ENCODE results near the gene SRP68.
"Not testable (repeated sequence)": the region's sequence is repeated elsewhere in the genome, so short reads cannot be mapped to it uniquely, and the experiment has no call there.

The SRP68 gene

DNA sequence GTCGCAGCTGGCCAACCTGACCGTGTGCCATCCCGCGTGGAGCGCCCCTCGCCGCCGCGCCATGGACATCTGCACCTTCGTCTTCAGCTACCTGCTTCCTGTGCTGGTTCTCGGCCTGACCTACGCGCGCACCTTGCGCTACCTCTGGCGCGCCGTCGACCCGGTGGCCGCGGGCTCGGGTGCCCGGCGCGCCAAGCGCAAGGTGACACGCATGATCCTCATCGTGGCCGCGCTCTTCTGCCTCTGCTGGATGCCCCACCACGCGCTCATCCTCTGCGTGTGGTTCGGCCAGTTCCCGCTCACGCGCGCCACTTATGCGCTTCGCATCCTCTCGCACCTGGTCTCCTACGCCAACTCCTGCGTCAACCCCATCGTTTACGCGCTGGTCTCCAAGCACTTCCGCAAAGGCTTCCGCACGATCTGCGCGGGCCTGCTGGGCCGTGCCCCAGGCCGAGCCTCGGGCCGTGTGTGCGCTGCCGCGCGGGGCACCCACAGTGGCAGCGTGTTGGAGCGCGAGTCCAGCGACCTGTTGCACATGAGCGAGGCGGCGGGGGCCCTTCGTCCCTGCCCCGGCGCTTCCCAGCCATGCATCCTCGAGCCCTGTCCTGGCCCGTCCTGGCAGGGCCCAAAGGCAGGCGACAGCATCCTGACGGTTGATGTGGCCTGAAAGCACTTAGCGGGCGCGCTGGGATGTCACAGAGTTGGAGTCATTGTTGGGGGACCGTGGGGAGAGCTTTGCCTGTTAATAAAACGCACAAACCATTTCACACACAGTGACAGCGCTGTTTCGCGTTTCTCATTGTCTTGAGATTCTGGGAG is 4.7 kb upstream of the SRP68 start:
- no peak overlapping the region for H3K9ac ChIP-seq (ENCODE audit: low read depth in 1 of 2, low read length in 2 of 2)
- no peaks in the 10 kb centered on the region for H3K9me3 ChIP-seq (ENCODE audit: control insufficient read depth in 2 of 2, low read length in 2 of 2)
- peaks cover 14 to 15% of the 10 kb centered on the region in 2 donors for H3K4me1 ChIP-seq (ENCODE audit: control insufficient read depth in 2 of 2, insufficient read depth in 2 of 2, low read length in 2 of 2)
- H3K36me3 ChIP-seq (ENCODE audit: control insufficient read depth in 2 of 2, insufficient read depth in 2 of 2, low read length in 2 of 2): no peaks in the 10 kb centered on the region
- H3K27ac ChIP-seq (ENCODE audit: low read depth in 2 of 2, low read length in 2 of 2): no peak overlapping the region
- H3K4me3 ChIP-seq (ENCODE audit: low read length in 2 of 2): no peak overlapping the region
- H3K27me3 ChIP-seq (ENCODE audit: control insufficient read depth in 2 of 2, insufficient read depth in 2 of 2, low read length in 2 of 2): peaks cover 57% of the 10 kb centered on the region in 2 donors

DNA sequence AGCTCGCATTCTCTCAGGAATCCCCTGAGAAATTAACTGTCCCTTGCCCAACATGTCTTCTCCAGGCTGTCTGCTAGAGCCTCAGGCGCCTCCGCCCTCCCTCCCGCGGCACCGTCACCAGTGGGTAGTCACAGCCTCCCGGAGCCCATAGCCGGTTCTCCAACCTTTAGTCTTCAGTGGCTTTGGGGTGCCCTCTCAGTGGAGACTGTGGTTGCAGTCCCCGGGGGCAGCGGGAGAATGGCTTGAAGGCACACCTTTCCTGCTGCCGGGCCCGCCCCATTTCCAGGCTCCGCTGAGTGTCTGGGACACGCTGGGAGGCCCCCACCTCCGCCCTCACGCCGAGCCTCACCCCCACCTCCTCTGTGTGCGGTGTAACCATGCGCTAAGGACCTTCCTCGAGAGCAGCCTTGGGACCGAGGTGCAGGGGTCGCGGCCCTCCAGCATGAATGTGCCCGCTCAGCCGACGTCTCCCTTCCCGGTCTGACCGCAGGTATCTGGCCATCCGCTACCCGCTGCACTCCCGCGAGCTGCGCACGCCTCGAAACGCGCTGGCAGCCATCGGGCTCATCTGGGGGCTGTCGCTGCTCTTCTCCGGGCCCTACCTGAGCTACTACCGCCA is 3.9 kb upstream of the SRP68 start:
- Histone ChIP-seq H3K36me3 (ENCODE audit: control insufficient read depth in 2 of 2, insufficient read depth in 2 of 2, low read length in 2 of 2) (no peaks in the 10 kb centered on the region), H3K27me3 (ENCODE audit: control insufficient read depth in 2 of 2, insufficient read depth in 2 of 2, low read length in 2 of 2) (peaks cover 57% of the 10 kb centered on the region in 2 donors), H3K9me3 (ENCODE audit: control insufficient read depth in 2 of 2, low read length in 2 of 2) (no peaks in the 10 kb centered on the region), H3K27ac (ENCODE audit: low read depth in 2 of 2, low read length in 2 of 2) (no peak overlapping the region), H3K4me1 (ENCODE audit: control insufficient read depth in 2 of 2, insufficient read depth in 2 of 2, low read length in 2 of 2) (peaks cover 18 to 20% of the 10 kb centered on the region in 2 donors), H3K4me3 (ENCODE audit: low read length in 2 of 2) (no peak overlapping the region), H3K9ac (ENCODE audit: low read depth in 1 of 2, low read length in 2 of 2) (no peak overlapping the region)

DNA sequence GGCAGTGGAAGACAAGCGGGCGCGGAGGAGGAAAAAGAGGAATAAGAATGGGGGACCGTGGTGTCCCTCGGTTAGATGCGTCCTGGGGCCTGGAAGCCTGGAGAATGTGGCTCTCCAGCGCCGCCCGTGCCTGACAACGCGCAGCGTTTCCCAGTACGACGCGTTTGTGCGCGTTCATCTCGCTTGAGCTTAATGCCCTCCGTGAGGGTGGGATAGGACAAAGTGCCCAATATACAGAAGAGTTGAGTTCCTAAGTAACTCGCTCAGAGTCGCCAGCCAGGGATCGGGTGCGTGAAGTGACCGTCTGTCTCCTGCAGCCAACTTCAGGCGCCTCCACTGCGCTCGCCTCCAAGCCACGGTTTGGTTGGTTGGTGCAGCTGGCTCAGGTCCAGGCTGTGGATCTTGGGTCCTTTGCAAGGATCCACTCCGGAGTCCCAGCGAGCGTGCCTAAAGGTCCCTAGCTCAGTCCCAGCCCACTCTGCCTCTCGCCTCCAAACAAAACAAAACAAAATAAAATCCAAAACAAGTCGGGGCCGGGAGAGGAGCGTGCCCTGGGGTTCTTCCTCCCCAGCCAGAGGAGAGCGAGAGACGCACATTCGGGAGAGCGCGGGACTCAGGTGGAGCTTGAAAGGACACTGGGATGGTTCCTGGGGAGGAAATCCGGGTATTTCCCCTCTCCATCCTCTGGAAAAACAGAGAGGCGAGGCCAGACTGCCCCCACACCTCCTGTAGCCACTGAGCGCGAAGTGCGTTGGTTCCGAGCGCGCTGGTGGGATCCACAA is 3.2 kb upstream of the SRP68 start:
- Histone ChIP-seq H3K9ac (ENCODE audit: low read depth in 1 of 2, low read length in 2 of 2) (no peak overlapping the region), H3K4me3 (ENCODE audit: low read length in 2 of 2) (no peak overlapping the region), H3K36me3 (ENCODE audit: control insufficient read depth in 2 of 2, insufficient read depth in 2 of 2, low read length in 2 of 2) (no peaks in the 10 kb centered on the region), H3K4me1 (ENCODE audit: control insufficient read depth in 2 of 2, insufficient read depth in 2 of 2, low read length in 2 of 2) (peaks cover 20 to 25% of the 10 kb centered on the region in 2 donors), H3K27ac (ENCODE audit: low read depth in 2 of 2, low read length in 2 of 2) (no peak overlapping the region), H3K9me3 (ENCODE audit: control insufficient read depth in 2 of 2, low read length in 2 of 2) (no peaks in the 10 kb centered on the region), H3K27me3 (ENCODE audit: control insufficient read depth in 2 of 2, insufficient read depth in 2 of 2, low read length in 2 of 2) (peaks cover 57% of the 10 kb centered on the region in 2 donors)

DNA sequence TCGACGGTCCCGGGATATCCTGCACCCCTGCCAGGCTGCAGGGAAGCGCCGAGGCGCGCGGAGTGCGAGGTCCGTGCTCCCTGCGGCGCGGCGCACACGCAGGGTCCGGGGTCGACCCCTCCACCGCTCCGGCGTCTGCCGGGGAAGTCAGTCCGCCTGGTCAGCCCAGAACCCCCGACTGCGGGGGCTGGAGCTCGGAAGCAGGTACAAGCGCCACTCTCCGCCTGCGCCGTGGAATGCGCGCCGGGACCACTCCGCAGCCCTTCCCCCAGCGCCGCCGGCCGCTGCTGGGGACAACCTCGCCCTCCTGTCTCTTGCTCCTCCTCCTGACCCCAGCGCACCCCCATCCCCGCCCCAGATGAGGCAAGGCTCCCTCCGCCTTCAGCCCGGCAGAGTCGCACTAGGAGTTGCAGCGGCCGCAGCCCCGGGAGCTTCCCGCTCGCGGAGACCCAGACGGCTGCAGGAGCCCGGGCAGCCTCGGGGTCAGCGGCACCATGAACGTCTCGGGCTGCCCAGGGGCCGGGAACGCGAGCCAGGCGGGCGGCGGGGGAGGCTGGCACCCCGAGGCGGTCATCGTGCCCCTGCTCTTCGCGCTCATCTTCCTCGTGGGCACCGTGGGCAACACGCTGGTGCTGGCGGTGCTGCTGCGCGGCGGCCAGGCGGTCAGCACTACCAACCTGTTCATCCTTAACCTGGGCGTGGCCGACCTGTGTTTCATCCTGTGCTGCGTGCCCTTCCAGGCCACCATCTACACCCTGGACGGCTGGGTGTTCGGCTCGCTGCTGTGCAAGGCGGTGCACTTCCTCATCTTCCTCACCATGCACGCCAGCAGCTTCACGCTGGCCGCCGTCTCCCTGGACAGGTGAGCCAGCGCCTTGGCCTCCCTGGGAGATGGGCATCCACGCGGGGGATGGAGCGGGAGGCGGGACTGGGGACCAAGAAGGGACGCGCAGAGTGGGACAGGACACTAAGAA is 2.4 kb upstream of the SRP68 start, which contains the start of gene GALR2:
Gene GALR2 (plus strand): TSS at position 392 of the 974 bp plus-strand sequence. CDS start 103 bp downstream, at position 495.
- Histone ChIP-seq H3K9ac (ENCODE audit: low read depth in 1 of 2, low read length in 2 of 2) (no peak within 1 kb of the TSS), H3K4me1 (ENCODE audit: control insufficient read depth in 2 of 2, insufficient read depth in 2 of 2, low read length in 2 of 2) (peaks cover 20 to 26% of the 10 kb centered on the region in 2 donors), H3K4me3 (ENCODE audit: low read length in 2 of 2) (peak within 1 kb of the TSS in 1 of 2 donors; percentile 13), H3K36me3 (ENCODE audit: control insufficient read depth in 2 of 2, insufficient read depth in 2 of 2, low read length in 2 of 2) (no peaks in the 10 kb centered on the region), H3K9me3 (ENCODE audit: control insufficient read depth in 2 of 2, low read length in 2 of 2) (no peaks in the 10 kb centered on the region), H3K27ac (ENCODE audit: low read depth in 2 of 2, low read length in 2 of 2) (no peak within 1 kb of the TSS), H3K27me3 (ENCODE audit: control insufficient read depth in 2 of 2, insufficient read depth in 2 of 2, low read length in 2 of 2) (peaks cover 52 to 56% of the 10 kb centered on the region in 2 donors)

DNA sequence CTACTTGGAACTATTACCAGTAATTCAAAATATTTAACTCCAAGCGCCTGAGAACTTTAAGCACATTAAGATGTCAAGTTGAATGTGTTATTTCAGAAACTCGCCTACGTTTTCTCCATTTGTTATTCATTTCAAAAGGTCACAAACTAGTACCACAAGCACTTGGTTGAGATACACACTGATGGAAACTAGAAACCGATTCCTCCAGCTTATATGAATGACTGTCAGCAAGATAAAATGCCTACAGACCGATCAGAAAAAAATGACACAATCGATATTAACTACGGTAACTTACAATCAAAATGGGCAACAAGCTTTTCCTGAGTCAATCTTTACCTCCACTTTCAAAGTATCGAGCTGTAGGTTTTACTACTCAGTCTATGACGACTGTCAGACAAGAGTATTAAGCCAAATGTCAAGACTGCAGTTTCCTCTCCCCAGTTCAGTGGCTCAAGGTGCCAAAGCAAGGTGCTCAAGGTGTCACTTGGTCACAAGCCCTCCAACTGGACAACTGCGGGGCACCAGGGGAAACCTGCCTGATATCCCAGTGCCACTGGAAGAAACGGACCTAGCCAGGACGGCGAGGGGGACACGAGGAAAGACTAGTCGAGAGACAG is 678 bp downstream of the SRP68 start:
- peaks cover 20 to 24% of the 10 kb centered on the region in 2 donors for H3K4me1 ChIP-seq (ENCODE audit: control insufficient read depth in 2 of 2, insufficient read depth in 2 of 2, low read length in 2 of 2)
- peaks cover 9 to 16% of the 10 kb centered on the region in 2 donors for H3K36me3 ChIP-seq (ENCODE audit: control insufficient read depth in 2 of 2, insufficient read depth in 2 of 2, low read length in 2 of 2)
- peak overlapping the region; percentile 80 to 92 for H3K9ac ChIP-seq (ENCODE audit: low read depth in 1 of 2, low read length in 2 of 2)
- peak overlapping the region; percentile 50 to 72 for H3K27ac ChIP-seq (ENCODE audit: low read depth in 2 of 2, low read length in 2 of 2)
- peak overlapping the region; percentile 89 to 97 for H3K4me3 ChIP-seq (ENCODE audit: low read length in 2 of 2)
- no peaks in the 10 kb centered on the region for H3K9me3 ChIP-seq (ENCODE audit: control insufficient read depth in 2 of 2, low read length in 2 of 2)
- peaks cover 27% of the 10 kb centered on the region in 2 donors for H3K27me3 ChIP-seq (ENCODE audit: control insufficient read depth in 2 of 2, insufficient read depth in 2 of 2, low read length in 2 of 2)

DNA sequence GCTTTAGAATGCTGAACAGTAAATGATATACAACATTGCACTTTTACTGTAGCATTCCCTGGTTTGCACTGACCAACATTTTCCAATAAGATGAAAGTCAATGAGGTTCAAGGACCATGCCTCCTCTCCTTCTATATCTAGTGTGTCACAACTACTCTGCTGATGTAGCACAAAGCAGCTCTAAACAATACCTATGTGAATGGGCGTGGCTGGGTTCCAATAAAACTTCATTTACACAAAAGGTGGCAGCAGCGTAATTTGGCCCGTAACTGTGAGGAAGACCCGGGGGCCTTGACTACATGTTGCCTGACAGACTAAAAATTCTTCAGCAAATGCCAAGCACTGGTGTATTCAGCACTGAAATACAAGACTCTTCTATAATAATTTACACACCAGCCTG is 6.5 kb downstream of the SRP68 start:
- no peaks in the 10 kb centered on the region for H3K9me3 ChIP-seq (ENCODE audit: control insufficient read depth in 2 of 2, low read length in 2 of 2)
- no peak overlapping the region for H3K4me3 ChIP-seq (ENCODE audit: low read length in 2 of 2)
- peaks cover 3% of the 10 kb centered on the region in 2 donors for H3K4me1 ChIP-seq (ENCODE audit: control insufficient read depth in 2 of 2, insufficient read depth in 2 of 2, low read length in 2 of 2)
- H3K27me3 ChIP-seq (ENCODE audit: control insufficient read depth in 2 of 2, insufficient read depth in 2 of 2, low read length in 2 of 2): no peaks in the 10 kb centered on the region
- peaks cover 51 to 65% of the 10 kb centered on the region in 2 donors for H3K36me3 ChIP-seq (ENCODE audit: control insufficient read depth in 2 of 2, insufficient read depth in 2 of 2, low read length in 2 of 2)
- no peak overlapping the region for H3K27ac ChIP-seq (ENCODE audit: low read depth in 2 of 2, low read length in 2 of 2)
- H3K9ac ChIP-seq (ENCODE audit: low read depth in 1 of 2, low read length in 2 of 2): no peak overlapping the region

DNA sequence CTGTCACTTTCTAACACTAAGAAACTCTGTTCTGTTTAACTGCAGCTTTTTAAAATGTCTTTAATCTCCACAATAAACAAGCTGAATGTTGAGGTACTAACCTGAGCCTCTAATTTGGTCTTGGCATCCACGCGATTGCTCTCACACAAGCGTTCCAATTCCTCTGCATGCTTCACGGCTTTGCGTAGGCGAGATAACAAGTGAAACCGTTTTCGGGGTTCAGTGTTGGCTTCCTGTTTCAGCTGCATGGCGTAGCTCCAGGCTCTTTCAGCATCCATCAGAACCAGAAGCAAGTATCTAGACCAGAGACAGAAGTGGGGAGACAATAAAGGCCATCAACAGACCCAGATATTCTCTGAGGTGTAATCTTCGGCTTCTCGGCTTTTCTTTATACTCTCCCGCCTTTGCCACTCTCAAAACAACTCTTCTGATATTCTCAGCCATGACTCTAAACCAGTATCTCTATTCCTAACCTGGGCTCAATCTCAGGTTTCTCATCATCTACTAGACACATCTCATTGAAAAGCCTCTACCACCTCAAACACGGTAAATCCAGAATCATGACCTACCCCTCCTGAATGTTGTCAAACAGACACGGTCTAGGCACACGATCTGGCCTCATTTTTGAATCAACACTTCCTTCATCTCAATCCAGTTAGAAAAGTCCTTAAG is 8.3 kb downstream of the SRP68 start:
- Histone ChIP-seq H3K27me3 (ENCODE audit: control insufficient read depth in 2 of 2, insufficient read depth in 2 of 2, low read length in 2 of 2) (no peaks in the 10 kb centered on the region), H3K9me3 (ENCODE audit: control insufficient read depth in 2 of 2, low read length in 2 of 2) (no peaks in the 10 kb centered on the region), H3K4me3 (ENCODE audit: low read length in 2 of 2) (no peak overlapping the region), H3K36me3 (ENCODE audit: control insufficient read depth in 2 of 2, insufficient read depth in 2 of 2, low read length in 2 of 2) (peaks cover 64 to 73% of the 10 kb centered on the region in 2 donors), H3K9ac (ENCODE audit: low read depth in 1 of 2, low read length in 2 of 2) (no peak overlapping the region), H3K27ac (ENCODE audit: low read depth in 2 of 2, low read length in 2 of 2) (no peak overlapping the region), H3K4me1 (ENCODE audit: control insufficient read depth in 2 of 2, insufficient read depth in 2 of 2, low read length in 2 of 2) (peaks cover 0 to 3% of the 10 kb centered on the region in 2 donors)

DNA sequence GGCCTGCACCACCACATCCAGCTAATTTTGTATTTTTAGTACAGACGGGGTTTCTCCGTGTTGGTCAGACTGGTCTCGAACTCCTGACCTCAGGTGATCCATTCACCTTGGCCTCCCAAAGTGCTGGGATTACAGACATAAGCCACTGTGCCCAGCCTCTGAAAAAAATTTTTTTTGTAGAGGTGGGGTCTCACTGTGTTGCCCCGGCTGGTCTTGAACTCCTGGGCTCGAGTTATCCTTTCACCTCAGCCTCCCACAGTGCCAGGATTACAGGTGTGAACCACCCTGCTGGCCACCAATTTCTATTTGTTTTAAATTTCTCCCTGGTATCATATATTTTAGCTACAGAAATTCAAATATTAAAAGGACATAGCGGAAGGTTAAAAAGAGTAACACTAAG is 14.1 kb downstream of the SRP68 start:
- not testable (repeated sequence) for H3K27me3 ChIP-seq (ENCODE audit: control insufficient read depth in 2 of 2, insufficient read depth in 2 of 2, low read length in 2 of 2); H3K4me3 ChIP-seq (ENCODE audit: low read length in 2 of 2); H3K4me1 ChIP-seq (ENCODE audit: control insufficient read depth in 2 of 2, insufficient read depth in 2 of 2, low read length in 2 of 2); H3K27ac ChIP-seq (ENCODE audit: low read depth in 2 of 2, low read length in 2 of 2); H3K9ac ChIP-seq (ENCODE audit: low read depth in 1 of 2, low read length in 2 of 2); H3K9me3 ChIP-seq (ENCODE audit: control insufficient read depth in 2 of 2, low read length in 2 of 2)
- peaks cover 66 to 68% of the 10 kb centered on the region in 2 donors for H3K36me3 ChIP-seq (ENCODE audit: control insufficient read depth in 2 of 2, insufficient read depth in 2 of 2, low read length in 2 of 2)

Data from mucosa of rectum (tissue), 2 donors.